PC-9 (cell line): ENCODE data around the gene AUTS2.

Experiments used
- EZH2 ChIP-seq: fragments of 200-600 bp; sonication (generic); IDR thresholded peaks from 2 replicates; pipeline ENCODE4 v1.8.0; 2017; ENCODE audit warnings: antibody characterized with exemption, low read depth
- TF ChIP-seq, protein P1 (sequence below): fragments of 200-600 bp; sonication (generic); conservative IDR thresholded peaks from 2 replicates; pipeline ENCODE4 v1.6.1; 2017; ENCODE audit warnings: mixed run types, antibody characterized with exemption, mild to moderate bottlenecking, moderate library complexity

DNA sequence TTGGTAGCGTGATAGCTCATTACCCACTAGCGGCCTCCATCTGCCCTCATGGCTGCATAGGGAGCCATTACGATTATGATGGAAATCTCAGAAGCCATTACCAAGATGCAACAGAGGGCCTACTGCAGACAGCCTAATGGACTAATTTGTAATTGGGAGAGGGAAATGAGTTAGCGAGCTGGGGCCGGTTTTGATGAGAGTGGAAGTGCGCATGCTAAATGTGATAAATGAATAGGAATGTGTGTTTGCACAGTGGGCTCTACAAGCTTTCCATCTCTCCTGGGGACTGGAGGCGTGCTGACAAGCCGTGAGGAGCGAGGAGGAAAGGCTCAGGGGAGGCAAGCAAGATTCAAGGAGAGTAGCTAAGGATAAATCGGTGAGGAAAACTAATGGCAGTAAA lies 889.2 kb downstream of the AUTS2 start:
- TF ChIP-seq, protein P1, sequence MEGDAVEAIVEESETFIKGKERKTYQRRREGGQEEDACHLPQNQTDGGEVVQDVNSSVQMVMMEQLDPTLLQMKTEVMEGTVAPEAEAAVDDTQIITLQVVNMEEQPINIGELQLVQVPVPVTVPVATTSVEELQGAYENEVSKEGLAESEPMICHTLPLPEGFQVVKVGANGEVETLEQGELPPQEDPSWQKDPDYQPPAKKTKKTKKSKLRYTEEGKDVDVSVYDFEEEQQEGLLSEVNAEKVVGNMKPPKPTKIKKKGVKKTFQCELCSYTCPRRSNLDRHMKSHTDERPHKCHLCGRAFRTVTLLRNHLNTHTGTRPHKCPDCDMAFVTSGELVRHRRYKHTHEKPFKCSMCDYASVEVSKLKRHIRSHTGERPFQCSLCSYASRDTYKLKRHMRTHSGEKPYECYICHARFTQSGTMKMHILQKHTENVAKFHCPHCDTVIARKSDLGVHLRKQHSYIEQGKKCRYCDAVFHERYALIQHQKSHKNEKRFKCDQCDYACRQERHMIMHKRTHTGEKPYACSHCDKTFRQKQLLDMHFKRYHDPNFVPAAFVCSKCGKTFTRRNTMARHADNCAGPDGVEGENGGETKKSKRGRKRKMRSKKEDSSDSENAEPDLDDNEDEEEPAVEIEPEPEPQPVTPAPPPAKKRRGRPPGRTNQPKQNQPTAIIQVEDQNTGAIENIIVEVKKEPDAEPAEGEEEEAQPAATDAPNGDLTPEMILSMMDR = no peak
- TF ChIP-seq EZH2 = no peak
